HFF-Myc (cell line): ENCODE results near the gene DNAJB1.

Source experiments
- DNase-seq: peaks from one replicate; pipeline ENCODE4 v3.0.0-alpha.2; 2011; ENCODE audit warnings: low read depth; ENCODE audit errors: extremely low read depth
- H3K4me3 ChIP-seq: replicated peaks from 2 replicates; pipeline ENCODE4 v1.5.1; 2011; ENCODE audit warnings: low read depth, mild to moderate bottlenecking, control low read depth, low read length
- TF ChIP-seq, protein P1 (sequence below): IDR thresholded peaks from 2 replicates; pipeline ENCODE4 v1.5.1; 2012; ENCODE audit warnings: mild to moderate bottlenecking, low read depth, low read length, control low read depth; ENCODE audit errors: missing control alignments

The DNAJB1 gene

DNA sequence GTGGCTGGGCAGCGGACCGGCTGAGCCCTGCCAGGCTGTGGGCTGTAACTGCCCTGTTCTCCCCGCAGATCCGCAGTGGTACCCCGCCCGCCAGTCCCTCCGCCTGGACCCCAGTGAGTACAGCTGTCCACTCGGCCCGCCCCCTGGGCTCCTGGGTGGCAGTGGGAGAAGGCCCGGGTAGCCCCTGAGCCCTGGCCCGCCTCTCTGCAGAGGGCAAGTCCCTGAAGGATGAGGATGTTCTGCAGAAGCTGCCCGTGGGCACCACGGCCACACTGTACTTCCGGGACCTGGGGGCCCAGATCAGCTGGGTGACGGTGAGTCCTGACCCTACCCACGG, 45.4 kb upstream of the DNAJB1 start:
- TF ChIP-seq, protein P1, sequence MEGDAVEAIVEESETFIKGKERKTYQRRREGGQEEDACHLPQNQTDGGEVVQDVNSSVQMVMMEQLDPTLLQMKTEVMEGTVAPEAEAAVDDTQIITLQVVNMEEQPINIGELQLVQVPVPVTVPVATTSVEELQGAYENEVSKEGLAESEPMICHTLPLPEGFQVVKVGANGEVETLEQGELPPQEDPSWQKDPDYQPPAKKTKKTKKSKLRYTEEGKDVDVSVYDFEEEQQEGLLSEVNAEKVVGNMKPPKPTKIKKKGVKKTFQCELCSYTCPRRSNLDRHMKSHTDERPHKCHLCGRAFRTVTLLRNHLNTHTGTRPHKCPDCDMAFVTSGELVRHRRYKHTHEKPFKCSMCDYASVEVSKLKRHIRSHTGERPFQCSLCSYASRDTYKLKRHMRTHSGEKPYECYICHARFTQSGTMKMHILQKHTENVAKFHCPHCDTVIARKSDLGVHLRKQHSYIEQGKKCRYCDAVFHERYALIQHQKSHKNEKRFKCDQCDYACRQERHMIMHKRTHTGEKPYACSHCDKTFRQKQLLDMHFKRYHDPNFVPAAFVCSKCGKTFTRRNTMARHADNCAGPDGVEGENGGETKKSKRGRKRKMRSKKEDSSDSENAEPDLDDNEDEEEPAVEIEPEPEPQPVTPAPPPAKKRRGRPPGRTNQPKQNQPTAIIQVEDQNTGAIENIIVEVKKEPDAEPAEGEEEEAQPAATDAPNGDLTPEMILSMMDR: no peak
- no peak for DNase-seq
- no peak overlapping the region for H3K4me3 ChIP-seq

DNA sequence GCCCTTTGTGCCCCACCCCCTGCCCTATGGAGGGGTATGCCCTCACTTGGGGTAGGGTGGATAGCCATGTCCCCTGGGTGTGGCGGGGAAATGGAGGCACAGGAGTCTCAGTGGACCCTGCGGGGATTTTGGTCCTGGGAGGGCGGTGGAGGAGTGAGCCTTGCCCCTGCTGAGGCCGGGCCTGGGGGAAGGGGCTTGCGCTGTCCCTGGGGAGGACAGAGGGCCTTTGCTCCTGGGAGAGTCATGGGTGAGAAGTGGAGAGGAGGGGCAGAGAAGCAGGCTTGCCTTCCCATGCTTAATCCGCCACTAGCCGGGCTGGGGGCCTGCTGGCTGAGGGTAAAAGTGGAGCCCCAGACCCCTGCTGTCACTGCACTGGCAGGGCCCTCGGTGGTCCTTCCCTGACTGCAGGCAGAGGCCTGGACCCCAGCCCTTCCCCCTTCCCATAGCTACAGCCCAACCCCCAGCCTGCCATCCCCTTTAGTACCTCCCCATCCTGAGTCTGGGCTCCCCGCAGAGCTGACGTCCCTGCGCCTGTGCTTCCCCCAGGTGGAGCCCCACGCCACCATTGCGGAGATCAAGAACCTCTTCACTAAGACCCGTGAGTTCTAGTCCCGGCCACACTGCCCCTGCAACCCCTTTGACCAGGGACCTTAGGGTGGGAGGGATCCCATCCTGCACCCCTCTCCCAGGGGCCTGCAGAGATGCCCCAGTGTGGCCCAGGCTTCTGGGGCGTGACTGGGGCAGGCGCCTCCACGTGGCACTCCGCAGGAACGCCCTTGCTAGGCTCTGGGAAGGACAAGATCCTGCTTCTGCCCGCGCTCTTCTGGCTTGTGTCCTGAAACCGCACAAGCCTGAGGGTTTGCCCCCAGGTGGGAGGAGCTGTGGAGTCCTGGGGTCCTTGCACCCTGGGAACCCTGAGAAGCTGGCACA, 44.7 kb upstream of the DNAJB1 start:
- TF ChIP-seq, protein P1: no peak
- DNase-seq: no peak
- H3K4me3 ChIP-seq: no peak overlapping the region

GRCh38 chr19:14561847-14562351, 43.7 kb upstream of the DNAJB1 start:
- TF ChIP-seq, protein P1: no peak
- H3K4me3 ChIP-seq: no peak overlapping the region
- DNase-seq: no peak

DNA sequence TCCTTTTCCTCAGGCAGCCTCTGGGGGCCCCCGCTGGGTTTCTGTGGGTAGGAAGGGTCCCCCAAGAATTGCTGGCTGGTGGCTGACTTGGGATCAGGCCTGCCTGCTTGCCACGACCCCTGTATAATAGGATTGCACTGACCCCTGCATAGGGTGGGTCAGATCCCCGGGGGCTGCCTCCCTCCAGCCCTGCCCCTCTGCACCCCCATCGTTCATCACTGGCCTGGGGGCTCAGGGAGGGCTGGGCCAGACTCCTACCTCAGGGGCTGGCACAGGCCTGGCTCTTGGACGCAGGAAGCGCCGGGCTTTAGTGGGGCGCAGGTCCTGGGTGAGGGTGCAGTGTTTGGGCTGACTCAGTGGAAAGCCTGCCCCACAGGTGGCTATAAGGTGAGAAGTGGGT, 43.1 kb upstream of the DNAJB1 start:
- DNase-seq: no peak
- TF ChIP-seq, protein P1: no peak

DNA sequence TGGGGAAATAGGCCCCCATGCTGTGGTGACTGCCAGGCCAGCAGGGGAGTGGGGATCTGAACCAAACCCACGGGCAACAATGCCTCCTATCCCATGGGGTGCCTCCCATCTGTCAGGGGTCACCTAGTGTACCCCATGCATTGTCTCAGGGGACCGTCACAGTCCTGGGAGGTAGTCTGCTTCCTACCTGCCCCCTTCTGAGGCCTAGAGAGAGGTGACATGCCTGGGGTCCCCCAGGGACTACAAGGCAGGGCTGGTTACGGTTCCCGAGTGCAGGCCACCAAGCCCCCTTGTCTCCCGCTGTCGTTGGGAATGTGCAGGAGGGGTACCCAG, 42.5 kb upstream of the DNAJB1 start:
- H3K4me3 ChIP-seq: no peak overlapping the region
- DNase-seq: no peak
- TF ChIP-seq, protein P1: no peak

More for the DNA sequence above, 43.1 kb upstream of the DNAJB1 start:
- H3K4me3 ChIP-seq: no peak overlapping the region

GRCh38 chr19:14559916-14560775, 41.9 kb upstream of the DNAJB1 start:
- no peak for DNase-seq
- TF ChIP-seq, protein P1: no peak
- no peak overlapping the region for H3K4me3 ChIP-seq
